ENCODE data around the gene CHCHD6. TPM values are rescaled to one million over a fixed set of nuclear protein-coding genes. Genes with fewer than 3 reads are reported as not detected.

CHCHD6 gene
- total RNA-seq, 2 donors from 2014 or later: 8.7 to 9.9 TPM

DNA sequence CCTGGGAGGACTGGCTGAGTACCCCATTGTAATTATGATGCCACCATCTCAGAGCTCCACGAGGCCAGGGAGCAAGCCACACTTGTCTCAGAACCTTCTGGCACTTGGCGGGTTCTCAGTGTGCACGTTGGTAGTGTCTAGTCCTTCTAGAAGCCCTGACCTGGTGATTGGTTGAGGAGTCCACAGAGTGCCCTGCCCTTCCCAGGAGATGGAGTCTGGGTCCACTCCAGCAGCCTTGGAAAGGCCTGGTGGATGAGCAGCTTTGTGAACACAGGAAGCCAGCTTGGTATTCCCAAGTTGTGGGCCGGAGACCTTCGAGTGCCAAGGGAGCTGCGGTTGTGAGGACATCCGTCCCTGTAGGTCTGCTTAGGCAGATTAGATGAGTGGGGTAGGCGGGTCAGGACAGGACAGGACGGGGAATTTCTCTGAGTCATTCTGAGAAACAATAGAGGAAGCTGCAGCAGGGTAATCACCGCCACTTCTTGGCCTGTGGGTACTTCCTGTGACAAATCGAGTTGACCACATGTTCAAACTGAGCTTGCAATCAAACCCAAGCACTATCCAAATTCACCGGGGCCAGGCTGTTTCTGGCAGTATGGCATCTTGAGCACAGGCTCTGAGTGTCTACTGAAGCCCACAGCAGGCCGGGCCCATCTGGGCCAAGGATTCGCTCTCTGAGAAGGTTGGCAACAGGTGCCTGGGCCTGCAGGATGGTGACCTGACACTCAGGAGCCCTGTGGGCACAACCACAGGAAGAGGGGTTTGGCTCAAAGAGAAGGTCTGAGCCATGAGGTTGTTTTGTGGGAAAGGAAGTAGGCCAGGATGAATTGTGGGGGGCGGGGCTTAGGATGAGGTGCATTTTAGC is 207.4 kb downstream of the CHCHD6 start:
- no peaks in the 10 kb centered on the region for H3K9me3 Mint-ChIP-seq
- H3K27me3 Mint-ChIP-seq: no peaks in the 10 kb centered on the region
- peaks cover 9% of the 10 kb centered on the region for H3K36me3 Mint-ChIP-seq (ENCODE audit: low read depth)
- H3K4me3 Mint-ChIP-seq: peak overlapping the region; percentile 70
- ATAC-seq (replicated peaks): peak; percentile 96
- peaks cover 35% of the 10 kb centered on the region for H3K4me1 Mint-ChIP-seq
- H3K27ac Mint-ChIP-seq: peak overlapping the region; percentile 84

DNA sequence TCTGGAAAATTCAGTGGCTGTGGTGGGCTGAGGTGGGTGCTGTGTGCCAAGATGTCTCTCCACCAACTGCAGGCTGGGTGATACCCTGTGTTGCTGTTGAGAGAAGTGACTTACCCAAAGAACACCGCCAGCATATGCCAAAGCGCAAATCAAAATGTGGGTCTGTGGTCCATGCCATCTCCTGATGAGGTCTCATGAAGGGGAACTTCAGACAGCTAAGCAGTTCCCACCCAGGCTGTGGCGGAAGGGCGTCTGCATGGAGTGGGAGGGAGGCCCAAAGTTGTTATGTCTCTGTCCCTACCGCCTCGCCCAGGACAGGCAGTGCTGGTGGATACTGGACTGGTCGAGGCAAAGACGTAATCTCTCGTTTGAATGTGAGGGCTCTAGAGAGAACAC is 208.0 kb downstream of the CHCHD6 start:
- no peak for ATAC-seq (replicated peaks)
- H3K9me3 Mint-ChIP-seq: no peaks in the 10 kb centered on the region
- H3K27ac Mint-ChIP-seq: peak overlapping the region; percentile 84
- peaks cover 9% of the 10 kb centered on the region for H3K36me3 Mint-ChIP-seq (ENCODE audit: low read depth)
- H3K4me1 Mint-ChIP-seq: peaks cover 35% of the 10 kb centered on the region
- H3K4me3 Mint-ChIP-seq: peak overlapping the region; percentile 70
- no peaks in the 10 kb centered on the region for H3K27me3 Mint-ChIP-seq

- Mint-ChIP-seq H3K27me3 (no peaks in the 10 kb centered on the region), H3K4me1 (peaks cover 35% of the 10 kb centered on the region), H3K36me3 (ENCODE audit: low read depth) (peaks cover 9% of the 10 kb centered on the region), H3K27ac (peak overlapping the region; percentile 84), H3K9me3 (no peaks in the 10 kb centered on the region), H3K4me3 (peak overlapping the region; percentile 70)
- ATAC-seq (replicated peaks): no peak
Measured at GRCh38 chr3:126912491-126913195, 208.6 kb downstream of the CHCHD6 start.

DNA sequence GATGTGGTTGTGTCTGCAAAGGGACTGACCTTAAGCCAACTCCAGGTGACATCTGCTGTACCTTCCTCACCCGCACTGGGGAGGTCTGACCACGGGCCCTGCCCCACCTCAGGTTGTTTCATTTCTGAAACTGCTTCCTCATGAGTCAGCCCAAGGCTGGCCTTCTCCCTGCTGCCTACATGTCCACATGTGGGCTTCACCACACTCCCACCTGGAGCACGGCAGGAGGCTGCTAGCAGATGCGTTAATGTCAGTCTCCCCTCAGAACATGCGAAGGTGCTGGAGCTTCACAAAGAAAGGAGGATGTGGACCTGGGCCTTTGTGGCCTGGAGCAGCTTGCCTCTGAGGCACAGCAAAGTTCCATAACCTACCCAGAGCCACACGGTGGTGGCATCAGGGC is 209.5 kb downstream of the CHCHD6 start:
- H3K4me3 Mint-ChIP-seq: no peak overlapping the region
- H3K36me3 Mint-ChIP-seq (ENCODE audit: low read depth): peaks cover 9% of the 10 kb centered on the region
- H3K9me3 Mint-ChIP-seq: no peaks in the 10 kb centered on the region
- no peak overlapping the region for H3K27ac Mint-ChIP-seq
- H3K4me1 Mint-ChIP-seq: peaks cover 31% of the 10 kb centered on the region
- ATAC-seq (replicated peaks): peak; percentile 20
- no peaks in the 10 kb centered on the region for H3K27me3 Mint-ChIP-seq

- no peak for ATAC-seq (replicated peaks)
- Mint-ChIP-seq H3K27ac (no peak overlapping the region), H3K4me1 (peaks cover 24% of the 10 kb centered on the region), H3K27me3 (no peaks in the 10 kb centered on the region), H3K36me3 (ENCODE audit: low read depth) (peaks cover 9% of the 10 kb centered on the region), H3K9me3 (no peaks in the 10 kb centered on the region), H3K4me3 (no peak overlapping the region)
Measured at GRCh38 chr3:126914226-126914625, 210.2 kb downstream of the CHCHD6 start.

DNA sequence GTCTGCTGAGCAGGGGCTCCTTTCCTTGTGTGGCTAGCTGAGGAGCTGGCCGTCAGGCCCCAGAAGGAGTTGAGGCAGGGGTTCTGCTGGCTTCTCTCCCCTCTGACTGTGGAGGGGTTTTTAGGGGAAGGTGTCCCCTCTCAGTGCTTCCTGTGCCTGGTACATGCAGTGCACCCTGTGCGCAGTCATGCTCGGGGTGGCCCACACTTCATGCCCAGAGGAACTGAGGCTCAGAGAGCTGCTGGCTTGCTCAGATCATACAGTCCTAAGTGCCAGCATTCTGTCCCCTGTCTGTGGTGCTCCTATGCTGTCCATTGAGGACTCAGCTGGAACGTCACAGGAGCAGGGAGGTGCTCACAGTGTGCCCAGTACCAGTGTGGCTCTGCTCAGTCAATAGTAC is 211.0 kb downstream of the CHCHD6 start:
- H3K27me3 Mint-ChIP-seq: no peaks in the 10 kb centered on the region
- no peak overlapping the region for H3K4me3 Mint-ChIP-seq
- H3K4me1 Mint-ChIP-seq: peaks cover 21% of the 10 kb centered on the region
- peaks cover 9% of the 10 kb centered on the region for H3K36me3 Mint-ChIP-seq (ENCODE audit: low read depth)
- no peak overlapping the region for H3K27ac Mint-ChIP-seq
- no peaks in the 10 kb centered on the region for H3K9me3 Mint-ChIP-seq
- ATAC-seq (replicated peaks): no peak

DNA sequence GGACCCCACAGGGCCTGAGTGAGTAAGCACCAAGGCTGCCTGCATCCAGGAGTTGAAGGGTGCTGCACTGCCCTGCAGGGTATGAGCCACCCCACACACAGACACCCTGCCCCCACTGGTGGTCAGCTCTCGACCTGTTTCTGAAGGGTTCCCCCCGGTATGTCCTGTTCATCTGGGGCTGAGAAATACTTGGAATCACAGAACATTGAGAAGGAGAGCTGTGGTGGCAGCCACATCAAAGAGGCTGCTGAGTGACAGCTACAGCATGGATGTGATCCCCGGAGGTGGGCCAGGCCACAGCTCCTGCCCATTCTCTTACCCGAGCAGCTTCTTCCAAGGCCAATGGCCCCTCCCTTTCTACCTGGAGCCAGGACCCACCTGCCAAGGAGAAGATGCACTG is 212.5 kb downstream of the CHCHD6 start:
- Mint-ChIP-seq H3K36me3 (ENCODE audit: low read depth) (peaks cover 9% of the 10 kb centered on the region), H3K4me1 (peaks cover 8% of the 10 kb centered on the region), H3K27ac (no peak overlapping the region), H3K4me3 (no peak overlapping the region), H3K27me3 (no peaks in the 10 kb centered on the region), H3K9me3 (no peaks in the 10 kb centered on the region)
- ATAC-seq (replicated peaks): peak; percentile 3

- Mint-ChIP-seq H3K36me3 (ENCODE audit: low read depth) (peaks cover 9% of the 10 kb centered on the region), H3K27me3 (no peaks in the 10 kb centered on the region), H3K9me3 (no peaks in the 10 kb centered on the region), H3K4me1 (peaks cover under 1% of the 10 kb centered on the region), H3K4me3 (no peak overlapping the region), H3K27ac (no peak overlapping the region)
- no peak for ATAC-seq (replicated peaks)
Measured at GRCh38 chr3:126917232-126917804, 213.3 kb downstream of the CHCHD6 start.

DNA sequence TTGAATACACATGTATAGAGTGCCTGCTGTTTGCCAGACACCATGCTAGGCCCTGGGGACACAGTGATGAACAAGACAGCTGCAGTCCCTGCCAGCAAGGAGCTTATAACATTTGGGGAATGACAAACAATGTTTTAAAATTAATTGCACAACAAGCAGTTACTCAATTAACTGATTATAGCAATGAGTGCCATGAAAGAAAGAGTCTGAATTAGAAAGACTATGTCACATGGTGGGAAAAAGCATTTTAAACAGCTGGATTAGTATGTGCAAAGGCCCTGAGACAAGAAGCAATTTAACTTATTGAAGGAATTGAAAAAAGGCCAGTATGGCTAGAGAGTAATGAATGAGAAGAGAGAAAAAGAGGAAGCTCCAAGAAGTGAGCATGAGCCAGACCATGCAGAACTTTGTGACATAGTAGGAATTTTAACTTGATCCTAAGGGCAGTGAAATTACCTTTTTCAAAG is 214.3 kb downstream of the CHCHD6 start:
- no peak overlapping the region for H3K4me3 Mint-ChIP-seq
- ATAC-seq (replicated peaks): no peak
- no peak overlapping the region for H3K27ac Mint-ChIP-seq
- peaks cover 3% of the 10 kb centered on the region for H3K4me1 Mint-ChIP-seq
- no peaks in the 10 kb centered on the region for H3K27me3 Mint-ChIP-seq
- peaks cover 9% of the 10 kb centered on the region for H3K36me3 Mint-ChIP-seq (ENCODE audit: low read depth)
- H3K9me3 Mint-ChIP-seq: no peaks in the 10 kb centered on the region

DNA sequence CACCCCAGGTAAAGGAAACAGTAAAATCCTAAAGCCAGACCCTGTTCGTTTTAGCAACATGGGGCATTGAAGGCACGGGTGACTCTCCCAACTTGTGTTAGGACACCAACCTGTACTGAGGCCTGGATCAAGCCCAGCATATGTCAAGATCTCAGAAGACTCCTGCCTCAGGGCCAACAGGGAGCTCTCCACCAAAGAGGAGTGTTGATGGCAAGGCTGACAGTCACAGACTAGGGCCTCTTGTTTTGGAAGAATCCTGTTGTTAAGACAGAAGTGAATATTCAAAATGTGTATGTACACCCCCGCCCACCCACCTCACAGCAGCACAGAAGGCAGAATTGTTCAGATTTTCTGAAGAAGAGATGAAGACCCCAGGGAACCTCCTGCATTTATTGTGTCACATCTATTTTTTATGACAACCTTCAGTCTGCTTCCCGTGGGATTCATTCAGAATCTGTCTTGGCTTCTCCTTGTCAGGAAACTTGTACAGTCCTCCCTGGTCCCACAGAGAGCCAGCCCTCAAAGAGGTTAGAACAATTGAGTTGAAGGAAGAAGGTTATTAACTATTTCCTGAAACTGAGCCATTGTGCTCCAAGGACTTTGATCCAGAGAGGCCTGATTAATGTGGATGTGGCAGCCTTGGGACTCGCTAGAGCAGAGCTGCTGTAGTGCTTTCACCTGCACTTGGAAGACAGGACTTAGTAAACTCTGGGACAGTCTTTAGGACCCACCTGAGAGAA is 217.2 kb downstream of the CHCHD6 start:
- H3K4me1 Mint-ChIP-seq: peaks cover 7% of the 10 kb centered on the region
- no peaks in the 10 kb centered on the region for H3K36me3 Mint-ChIP-seq (ENCODE audit: low read depth)

DNA sequence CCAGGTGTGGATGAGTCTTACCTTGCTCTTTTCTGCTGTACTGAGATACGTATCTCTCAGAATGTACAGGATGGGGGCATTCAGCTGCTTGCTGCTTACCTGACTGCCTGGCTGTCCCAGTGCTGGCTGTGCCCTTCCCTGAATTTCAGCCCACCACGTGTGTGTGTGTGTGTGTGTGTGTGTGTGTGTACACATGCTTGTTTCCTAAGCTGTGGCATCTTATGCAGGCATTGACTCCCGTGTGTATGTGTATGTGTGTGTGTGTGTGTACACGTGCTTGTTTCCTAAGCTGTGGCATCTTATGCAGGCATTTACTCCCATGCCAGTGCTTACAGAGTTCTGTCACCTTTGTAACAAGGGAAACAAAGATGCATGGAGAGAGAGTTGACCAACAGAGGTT is 218.4 kb downstream of the CHCHD6 start:
- Mint-ChIP-seq H3K9me3 (no peaks in the 10 kb centered on the region), H3K4me1 (peaks cover 11% of the 10 kb centered on the region), H3K4me3 (no peak overlapping the region), H3K27me3 (no peaks in the 10 kb centered on the region), H3K36me3 (ENCODE audit: low read depth) (no peaks in the 10 kb centered on the region), H3K27ac (no peak overlapping the region)
- ATAC-seq (replicated peaks): no peak

More for the DNA sequence above, 217.2 kb downstream of the CHCHD6 start:
- no peak for ATAC-seq (replicated peaks)
- Mint-ChIP-seq H3K27me3 (no peaks in the 10 kb centered on the region), H3K9me3 (no peaks in the 10 kb centered on the region), H3K4me3 (no peak overlapping the region), H3K27ac (no peak overlapping the region)

GRCh38 chr3:126923423-126923822 is 219.4 kb downstream of the CHCHD6 start:
- Mint-ChIP-seq H3K27me3 (no peaks in the 10 kb centered on the region), H3K36me3 (ENCODE audit: low read depth) (no peaks in the 10 kb centered on the region), H3K9me3 (no peaks in the 10 kb centered on the region), H3K4me3 (no peak overlapping the region), H3K27ac (no peak overlapping the region), H3K4me1 (peaks cover 11% of the 10 kb centered on the region)
- peak; percentile 78 for ATAC-seq (replicated peaks)

DNA sequence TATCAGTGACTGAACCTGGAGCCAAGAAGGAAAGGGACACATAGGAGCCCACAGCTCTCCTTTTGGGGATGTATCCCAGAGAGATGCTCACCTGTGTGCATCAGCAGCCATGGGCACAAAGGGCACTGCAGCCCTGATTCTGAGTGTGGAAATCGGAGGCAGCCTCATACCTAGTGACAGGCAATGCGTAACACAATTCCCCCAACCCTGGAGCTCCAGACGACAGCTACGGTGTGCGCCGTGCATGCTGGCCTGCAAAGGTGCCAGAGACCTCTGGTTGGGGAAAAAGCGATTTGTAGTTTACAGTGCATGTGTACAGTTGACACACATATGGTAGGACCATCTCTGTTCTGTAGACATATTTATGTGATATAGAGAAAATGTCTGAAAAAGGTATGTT is 219.9 kb downstream of the CHCHD6 start:
- H3K27ac Mint-ChIP-seq: no peak overlapping the region
- no peaks in the 10 kb centered on the region for H3K36me3 Mint-ChIP-seq (ENCODE audit: low read depth)
- H3K27me3 Mint-ChIP-seq: no peaks in the 10 kb centered on the region
- ATAC-seq (replicated peaks): no peak
- no peaks in the 10 kb centered on the region for H3K9me3 Mint-ChIP-seq
- H3K4me1 Mint-ChIP-seq: peaks cover 11% of the 10 kb centered on the region
- no peak overlapping the region for H3K4me3 Mint-ChIP-seq

- H3K27ac Mint-ChIP-seq: no peak overlapping the region
- ATAC-seq (replicated peaks): no peak
- no peaks in the 10 kb centered on the region for H3K27me3 Mint-ChIP-seq
- H3K4me1 Mint-ChIP-seq: peaks cover 11% of the 10 kb centered on the region
- no peaks in the 10 kb centered on the region for H3K36me3 Mint-ChIP-seq (ENCODE audit: low read depth)
- no peak overlapping the region for H3K4me3 Mint-ChIP-seq
- H3K9me3 Mint-ChIP-seq: no peaks in the 10 kb centered on the region
Measured at GRCh38 chr3:126924458-126924857, 220.4 kb downstream of the CHCHD6 start.

Measured in activated T-helper 17 cell treated with anti-CD3 and anti-CD28 coated beads, Interleukin-2, amount 50 U/mL, for 72 hours (primary cell).